GM23248 (cell line): ENCODE results near the gene GNA14. TPM values are rescaled to one million over a fixed set of nuclear protein-coding genes. Genes with fewer than 3 reads are reported as not detected.

Experiments used
- DNase-seq: peaks from one replicate; pipeline ENCODE4 v3.0.0-alpha.2; 2015
- H2AFZ ChIP-seq: fragments of 200-600 bp; sonication (generic); 2 replicates; pipeline ENCODE4 v1.6.1; 2016; ENCODE audit warnings: antibody characterized with exemption
- H3F3A ChIP-seq: fragments of 200-600 bp; sonication (generic); 2 replicates; pipeline ENCODE4 v1.6.1; 2016; ENCODE audit warnings: mild to moderate bottlenecking, antibody characterized with exemption, mixed run types; ENCODE audit not compliant: insufficient read depth
- H3K27ac ChIP-seq: fragments of 200-600 bp; sonication (generic); 2 replicates; pipeline ENCODE4 v1.5.1; 2016; ENCODE audit warnings: mild to moderate bottlenecking
- H3K27me3 ChIP-seq: fragments of 200-600 bp; sonication (generic); replicated peaks from 2 replicates; pipeline ENCODE4 v1.6.1; 2016; ENCODE audit warnings: mild to moderate bottlenecking; ENCODE audit not compliant: insufficient read depth
- H3K36me3 ChIP-seq: fragments of 200-600 bp; sonication (generic); 2 replicates; pipeline ENCODE4 v1.6.1; 2016; ENCODE audit warnings: low read depth, mild to moderate bottlenecking
- H3K4me1 ChIP-seq: fragments of 200-600 bp; sonication (generic); 2 replicates; pipeline ENCODE4 v1.6.1; 2016; ENCODE audit warnings: mild to moderate bottlenecking; ENCODE audit not compliant: insufficient read depth
- H3K4me2 ChIP-seq: fragments of 200-600 bp; sonication (generic); one replicate; pipeline ENCODE4 v1.6.1; 2016; ENCODE audit warnings: mild to moderate bottlenecking; ENCODE audit not compliant: unreplicated experiment
- H3K4me3 ChIP-seq: fragments of 200-600 bp; sonication (generic); 2 replicates; pipeline ENCODE4 v1.5.1; 2016; ENCODE audit warnings: mild to moderate bottlenecking
- H3K79me2 ChIP-seq: fragments of 200-600 bp; sonication (generic); 2 replicates; pipeline ENCODE4 v1.6.1; 2016; ENCODE audit warnings: mild to moderate bottlenecking; ENCODE audit not compliant: insufficient read depth
- H3K9ac ChIP-seq: fragments of 200-600 bp; sonication (generic); 2 replicates; pipeline ENCODE4 v1.6.1; 2016; ENCODE audit warnings: mild to moderate bottlenecking
- H3K9me2 ChIP-seq: fragments of 200-600 bp; sonication (generic); 2 replicates; pipeline ENCODE4 v1.6.1; 2016; ENCODE audit warnings: mixed run types, mild to moderate bottlenecking, moderate library complexity; ENCODE audit not compliant: insufficient read depth
- H3K9me3 ChIP-seq: fragments of 200-600 bp; sonication (generic); one replicate; pipeline ENCODE4 v1.6.1; 2017; ENCODE audit warnings: low read depth
- H4K20me1 ChIP-seq: fragments of 200-600 bp; sonication (generic); 2 replicates; pipeline ENCODE4 v1.6.0; 2016; ENCODE audit not compliant: insufficient read depth
- EZH2 ChIP-seq: fragments of 200-600 bp; sonication (generic); IDR thresholded peaks from 2 replicates; pipeline ENCODE4 v1.6.1; 2018; ENCODE audit warnings: antibody characterized with exemption, mild to moderate bottlenecking; ENCODE audit not compliant: insufficient read depth, poor library complexity, severe bottlenecking
- EZH2phosphoT487 ChIP-seq: fragments of 200-600 bp; sonication (generic); IDR thresholded peaks from 2 replicates; pipeline ENCODE4 v1.6.1; 2018; ENCODE audit warnings: antibody characterized with exemption, moderate library complexity, mild to moderate bottlenecking, low read depth; ENCODE audit not compliant: insufficient read depth
- whole genome bisulfite sequencing, 2 experiments: methylation state at CpG; one replicate each; pipeline ENCODE4 v1.1.6; 2015 to 2017; ENCODE audit warnings: low lambda C conversion rate in 2 of 2, low coverage in 1 of 2; ENCODE audit errors: missing lambda C conversion rate in 2 of 2; 5-methylcytosine and 5-hydroxymethylcytosine counted together
- in situ Hi-C: fragments of 300-500 bp; cut with MboI; formaldehyde crosslinking; loops from 2 replicates; pipeline ENCODE4 v1.15.0; 2020
- polyA plus RNA-seq: library from polyadenylated mRNA; unstranded; fragments of >200 nt; fragmentation: Nextera tagmentation; extraction: Ambion mirVana; gene quantifications from 2 replicates; pipeline ENCODE4 v1.2.1, GENCODE V29; 2016
- small RNA-seq: library from RNA; depleted of rRNA; stranded (forward); fragments of <200 nt; gene quantifications from one replicate; pipeline ENCODE3, GENCODE V24; 2014; ENCODE audit warnings: low read depth, low replicate concordance
- total RNA-seq: library from RNA; depleted of rRNA; stranded (reverse); fragments of >200 nt; shearing (Covaris generic); gene quantifications from 2 replicates; pipeline ENCODE4 v1.2.3, GENCODE V29; 2014

Gene GNA14
- total and polyA plus RNA-seq, 2 experiments from 2014 or later = 0.11 to 0.24 TPM

DNA sequence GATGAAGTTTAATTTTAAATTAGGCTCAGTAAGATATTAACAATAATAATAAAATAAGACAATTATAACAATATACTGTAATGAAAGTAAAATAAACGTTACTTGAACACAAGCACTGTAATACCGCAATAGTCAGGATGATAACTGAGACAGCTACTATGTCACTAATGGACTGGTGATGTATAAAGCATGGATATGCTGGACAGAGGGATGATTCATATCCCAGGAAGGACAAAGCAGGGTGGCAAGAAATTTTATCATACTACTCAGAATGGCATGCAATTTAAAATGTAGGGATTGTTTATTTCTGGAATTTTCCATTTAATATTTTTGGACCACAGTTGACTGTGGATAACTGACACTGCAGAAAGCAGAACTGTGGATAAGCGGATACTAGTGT, 273.9 kb downstream of the GNA14 start:
- Histone ChIP-seq H3F3A (0 out of 2 replicates have a peak, but pooled peaks cover 5% of the 10 kb centered on the region), H3K27me3 (no peaks in the 10 kb centered on the region), H3K4me1 (no peaks in the 10 kb centered on the region), H2AFZ (no peak overlapping the region), H3K9ac (no peak overlapping the region), H3K9me2 (no peaks in the 10 kb centered on the region), H3K4me3 (no peak overlapping the region), H3K4me2 (no peak overlapping the region), H3K27ac (no peak overlapping the region), H4K20me1 (no peaks in the 10 kb centered on the region), H3K79me2 (no peaks in the 10 kb centered on the region), H3K36me3 (no peaks in the 10 kb centered on the region), H3K9me3 (no peaks in the 10 kb centered on the region)
- WGBS, 2 experiments = 96 to 97% methylated on average over 3 of the region's 3 CpGs
- in situ Hi-C loops = no loop called here
- DNase-seq = peak; percentile 23
- TF ChIP-seq EZH2 (no peak), EZH2phosphoT487 (no peak)

Small RNAs within 50 kb of the gene (small RNA-seq; reads per million reads assigned to genes)
- gene RNU6-1303P = not detected
